LNCAP (cell line): Measurements from ENCODE around the gene FBXL13.

Experiments used
- TF ChIP-seq, protein P1 (sequence below): fragments of 450-650 bp; IDR thresholded peaks from 2 replicates; pipeline ENCODE4 v1.5.1; 2017; ENCODE audit warnings: mild to moderate bottlenecking

The FBXL13 gene

DNA sequence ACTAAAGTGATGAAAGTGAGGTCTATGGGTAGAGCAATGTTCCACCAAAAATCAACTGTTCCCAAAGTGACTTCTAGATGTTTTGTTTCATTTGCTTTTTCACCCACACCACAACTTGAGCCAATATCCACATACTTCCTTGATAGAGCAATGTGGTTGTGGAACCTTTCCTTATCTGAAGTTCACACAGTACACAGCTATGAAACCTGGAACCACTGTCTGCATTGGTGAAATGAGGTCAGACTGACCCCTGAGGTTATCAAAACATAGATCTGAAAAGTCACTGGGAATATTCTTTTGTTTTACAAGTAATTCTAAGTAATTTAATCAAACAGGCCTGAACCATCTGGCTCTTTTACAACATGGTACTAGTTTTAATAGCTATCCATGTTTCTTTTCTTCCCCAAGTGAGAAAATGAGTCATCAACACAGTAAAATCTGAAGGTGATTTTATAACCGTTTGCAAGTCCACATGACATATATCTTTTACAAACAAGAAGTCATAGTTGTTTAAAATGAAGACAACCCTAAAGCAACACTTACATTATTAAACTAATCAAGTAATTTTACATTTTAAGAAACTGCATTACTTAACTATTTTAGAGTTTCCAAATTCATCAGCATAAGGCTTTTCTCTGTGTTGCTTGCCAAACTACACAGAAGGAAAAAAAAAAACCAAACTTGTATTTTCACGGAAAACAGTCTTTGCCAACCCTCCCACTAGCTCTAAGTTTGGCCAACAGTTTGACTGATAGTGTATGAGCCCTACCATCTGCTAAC lies 81.5 kb downstream of the FBXL13 start:
- TF ChIP-seq, protein P1, sequence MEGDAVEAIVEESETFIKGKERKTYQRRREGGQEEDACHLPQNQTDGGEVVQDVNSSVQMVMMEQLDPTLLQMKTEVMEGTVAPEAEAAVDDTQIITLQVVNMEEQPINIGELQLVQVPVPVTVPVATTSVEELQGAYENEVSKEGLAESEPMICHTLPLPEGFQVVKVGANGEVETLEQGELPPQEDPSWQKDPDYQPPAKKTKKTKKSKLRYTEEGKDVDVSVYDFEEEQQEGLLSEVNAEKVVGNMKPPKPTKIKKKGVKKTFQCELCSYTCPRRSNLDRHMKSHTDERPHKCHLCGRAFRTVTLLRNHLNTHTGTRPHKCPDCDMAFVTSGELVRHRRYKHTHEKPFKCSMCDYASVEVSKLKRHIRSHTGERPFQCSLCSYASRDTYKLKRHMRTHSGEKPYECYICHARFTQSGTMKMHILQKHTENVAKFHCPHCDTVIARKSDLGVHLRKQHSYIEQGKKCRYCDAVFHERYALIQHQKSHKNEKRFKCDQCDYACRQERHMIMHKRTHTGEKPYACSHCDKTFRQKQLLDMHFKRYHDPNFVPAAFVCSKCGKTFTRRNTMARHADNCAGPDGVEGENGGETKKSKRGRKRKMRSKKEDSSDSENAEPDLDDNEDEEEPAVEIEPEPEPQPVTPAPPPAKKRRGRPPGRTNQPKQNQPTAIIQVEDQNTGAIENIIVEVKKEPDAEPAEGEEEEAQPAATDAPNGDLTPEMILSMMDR: no peak

DNA sequence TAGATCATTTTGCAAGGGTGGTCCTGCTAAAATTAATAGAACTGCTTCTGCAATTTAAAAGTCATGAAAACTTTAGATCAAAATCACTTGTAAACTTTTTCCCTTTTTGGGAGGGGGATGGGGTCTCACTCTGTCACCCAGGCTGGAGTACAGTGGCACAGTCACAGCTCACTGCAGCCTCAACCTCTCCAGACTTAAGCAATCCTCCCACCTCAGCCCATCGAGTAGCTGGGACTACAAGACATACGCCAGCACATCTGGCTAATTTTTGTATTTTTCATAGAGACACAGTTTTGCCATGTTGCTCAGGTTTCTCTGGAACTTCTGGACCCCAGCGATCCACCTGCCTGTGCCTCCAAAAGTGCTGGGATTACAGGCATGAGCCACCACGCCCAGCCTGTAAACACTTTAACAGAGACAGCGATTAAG lies 82.1 kb downstream of the FBXL13 start:
- TF ChIP-seq, protein P1: no peak

DNA sequence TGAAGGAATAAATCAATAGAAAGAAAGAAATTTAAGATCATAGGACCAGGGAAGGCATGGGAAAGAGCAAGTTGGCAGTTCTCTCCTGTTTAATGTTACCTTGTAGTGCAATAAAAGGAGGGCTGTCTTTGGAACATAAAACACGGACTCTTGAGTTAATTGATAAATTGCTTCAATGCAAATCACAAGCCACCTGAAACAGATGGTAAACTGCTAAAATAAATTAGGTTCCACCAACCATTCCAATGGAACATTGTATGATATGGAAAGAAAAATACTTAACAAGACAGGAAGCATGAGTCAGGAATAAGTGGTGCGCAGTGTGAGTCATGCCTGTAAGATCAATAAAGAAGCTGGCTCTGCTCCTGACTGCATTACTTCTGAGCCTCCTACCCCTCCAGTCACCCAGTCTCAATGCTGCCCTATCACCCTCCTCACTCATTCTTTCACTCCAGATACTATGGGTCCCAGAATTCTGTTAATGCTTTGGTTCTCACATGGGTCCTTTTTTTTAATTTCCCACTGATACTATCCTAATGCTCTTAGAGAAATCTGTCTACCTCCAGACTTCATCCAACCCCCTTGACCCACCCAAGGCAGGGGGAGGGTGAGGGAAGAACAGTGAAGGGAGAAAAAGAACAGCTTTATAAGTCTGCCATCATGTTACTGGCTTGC lies 82.9 kb downstream of the FBXL13 start:
- TF ChIP-seq, protein P1: no peak

DNA sequence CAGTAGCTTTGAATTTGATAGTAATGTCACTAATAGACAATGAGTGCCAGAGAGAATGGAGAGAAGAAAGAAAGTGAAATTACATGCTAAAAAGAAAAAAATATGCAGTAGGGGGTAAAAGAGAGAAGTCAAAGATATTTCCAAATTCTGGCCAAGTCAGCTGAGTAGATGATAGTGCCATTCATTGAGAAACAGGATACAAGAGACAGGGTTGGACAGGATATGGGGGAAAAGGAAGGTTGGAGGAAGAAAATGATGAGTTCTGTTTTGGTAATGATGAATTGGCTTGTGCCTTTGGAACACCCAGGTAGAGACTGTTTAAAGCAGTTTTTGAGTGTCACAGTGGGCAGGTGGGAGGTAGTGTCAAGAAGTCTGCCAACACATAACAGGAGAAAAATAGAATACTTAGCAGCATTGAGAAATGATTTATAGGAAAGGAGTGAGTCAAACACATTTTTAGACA lies 83.5 kb downstream of the FBXL13 start:
- TF ChIP-seq, protein P1: no peak

DNA sequence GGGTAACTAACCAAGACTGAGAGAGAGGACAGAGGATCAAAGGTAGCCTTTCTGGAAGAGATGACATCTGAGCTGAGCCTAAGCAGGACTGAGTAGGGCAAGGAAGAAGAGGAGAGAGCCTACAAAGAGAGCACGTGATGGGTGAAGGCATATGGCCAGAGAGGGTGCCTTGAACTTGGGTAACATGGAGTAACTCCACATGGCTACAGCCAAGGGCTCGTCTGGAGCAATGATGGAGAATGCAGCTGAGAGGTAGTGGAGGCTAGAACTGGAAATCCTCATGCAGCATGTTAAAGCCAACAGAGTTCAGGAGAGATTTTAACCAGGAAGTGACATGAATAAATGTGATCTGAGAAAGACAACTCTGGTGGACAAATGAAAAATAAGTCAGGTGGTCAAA lies 84.0 kb downstream of the FBXL13 start:
- TF ChIP-seq, protein P1: no peak

DNA sequence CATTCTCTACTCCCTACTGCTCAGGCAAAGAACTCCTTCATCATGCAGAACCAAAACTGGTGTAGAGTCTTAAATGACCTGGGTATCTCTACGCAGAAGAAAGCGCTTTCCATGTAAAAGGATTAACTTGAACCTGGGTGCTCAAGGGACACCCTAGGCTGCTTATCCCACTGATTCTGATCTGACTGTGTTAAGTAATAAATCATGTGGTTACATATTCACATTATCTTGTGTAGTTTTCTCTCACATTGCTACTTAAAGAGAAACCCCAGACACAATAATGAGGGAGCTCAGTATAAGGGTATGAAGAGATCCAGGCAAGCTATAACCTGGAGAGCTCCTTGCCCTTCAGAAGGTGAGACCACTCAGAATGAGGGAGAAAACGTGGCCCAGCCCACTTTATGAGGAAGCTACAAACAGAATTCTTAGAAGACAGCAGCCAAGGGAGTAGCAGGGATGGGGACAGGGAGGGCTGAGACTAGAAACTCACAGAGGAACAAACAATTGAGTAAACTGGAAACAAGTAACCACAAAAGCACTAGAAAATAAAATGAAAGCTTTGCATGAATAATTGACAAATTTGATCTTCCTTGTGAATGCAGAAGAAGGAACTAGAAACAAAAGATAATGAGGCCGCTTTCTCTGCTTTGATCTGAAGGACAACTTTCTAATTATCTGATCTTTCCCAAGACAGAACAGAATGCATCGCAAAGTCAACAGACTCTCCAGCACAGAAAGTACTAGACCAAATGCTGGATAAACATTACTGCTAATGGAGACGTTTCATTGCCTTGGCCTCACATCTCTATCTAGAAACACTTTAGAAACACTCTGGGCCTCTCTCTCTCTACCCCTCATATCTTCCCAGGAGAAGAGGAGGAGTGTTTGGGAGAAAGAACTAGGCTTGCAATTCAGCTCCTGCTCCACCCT lies 85.7 kb downstream of the FBXL13 start:
- TF ChIP-seq, protein P1: no peak

DNA sequence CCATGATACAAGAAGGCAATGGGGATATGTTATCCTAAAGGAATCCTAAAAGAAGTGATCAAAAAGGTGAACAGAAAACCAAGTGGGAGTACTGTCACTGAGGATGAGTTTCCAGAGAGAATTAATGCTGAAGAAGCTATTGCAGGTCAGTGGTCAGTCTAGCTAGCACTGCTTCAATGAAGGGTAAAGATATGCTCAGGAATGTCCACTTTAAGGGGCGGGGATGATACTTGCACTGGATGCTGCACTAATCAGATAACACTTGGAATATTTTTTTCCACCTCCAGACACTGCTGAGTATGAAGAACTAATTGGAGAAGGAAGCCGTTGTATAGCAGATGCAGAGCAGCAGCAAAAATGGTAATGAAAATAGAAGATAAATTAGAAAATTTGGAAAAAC lies 86.5 kb downstream of the FBXL13 start:
- TF ChIP-seq, protein P1: no peak
